Nephron progenitor cell (in vitro differentiated cells): ENCODE data around the gene CBL.
"Not testable (repeated sequence)": the region's sequence is repeated elsewhere in the genome, so short reads cannot be mapped to it uniquely, and the experiment has no call there.

Experiments used
- DNase-seq: peaks from one replicate; pipeline ENCODE4 v3.0.0; 2021
- H3K27ac Mint-ChIP-seq: 2 replicates; pipeline ENCODE4 v1.8.0; 2021; ENCODE audit warnings: mild to moderate bottlenecking, moderate library complexity, mixed read lengths
- H3K27me3 Mint-ChIP-seq: 2 replicates; pipeline ENCODE4 v1.8.0; 2021; ENCODE audit warnings: mild to moderate bottlenecking, low read depth, mixed read lengths; ENCODE audit not compliant: poor library complexity
- H3K36me3 Mint-ChIP-seq: 2 replicates; pipeline ENCODE4 v1.8.0; 2021; ENCODE audit warnings: low read depth, mixed read lengths
- H3K4me1 Mint-ChIP-seq: 2 replicates; pipeline ENCODE4 v1.8.0; 2021; ENCODE audit warnings: mixed read lengths
- H3K4me3 Mint-ChIP-seq: 2 replicates; pipeline ENCODE4 v1.8.0; 2021; ENCODE audit warnings: mild to moderate bottlenecking, moderate library complexity, mixed read lengths
- H3K9me3 Mint-ChIP-seq: 2 replicates; pipeline ENCODE4 v1.8.0; 2021; ENCODE audit warnings: mild to moderate bottlenecking, moderate library complexity, mixed read lengths
- CTCF ChIP-seq: fragments of 200-600 bp; sonication (generic); IDR thresholded peaks from 2 replicates; pipeline ENCODE4 v1.5.0; 2021; ENCODE audit warnings: antibody characterized with exemption

CBL gene

GRCh38 chr11:119180729-119181676, 25.1 kb upstream of the CBL start:
- H3K27ac Mint-ChIP-seq, result no peak overlapping the region
- peaks cover 5% of the 10 kb centered on the region for H3K27me3 Mint-ChIP-seq
- H3K4me1 Mint-ChIP-seq, result peaks cover 16% of the 10 kb centered on the region
- no peak overlapping the region for H3K4me3 Mint-ChIP-seq
- H3K9me3 Mint-ChIP-seq, result no peaks in the 10 kb centered on the region
- no peak for TF ChIP-seq CTCF
- no peak for DNase-seq
- H3K36me3 Mint-ChIP-seq, result peaks cover 22% of the 10 kb centered on the region

GRCh38 chr11:119181677-119182412, 24.3 kb upstream of the CBL start:
- H3K9me3 Mint-ChIP-seq, result no peaks in the 10 kb centered on the region
- peaks cover 21% of the 10 kb centered on the region for H3K4me1 Mint-ChIP-seq
- H3K36me3 Mint-ChIP-seq, result peaks cover 22% of the 10 kb centered on the region
- H3K27ac Mint-ChIP-seq, result no peak overlapping the region
- DNase-seq, result no peak
- H3K27me3 Mint-ChIP-seq, result peaks cover 5% of the 10 kb centered on the region
- no peak for TF ChIP-seq CTCF
- no peak overlapping the region for H3K4me3 Mint-ChIP-seq

GRCh38 chr11:119184399-119184798, 21.7 kb upstream of the CBL start:
- Mint-ChIP-seq H3K27me3 (peaks cover 13% of the 10 kb centered on the region), H3K4me1 (peaks cover 20% of the 10 kb centered on the region), H3K27ac (peak overlapping the region; percentile 39), H3K36me3 (peaks cover 20% of the 10 kb centered on the region)
- DNase-seq, H3K9me3 Mint-ChIP-seq, H3K4me3 Mint-ChIP-seq: not testable (repeated sequence)

- Mint-ChIP-seq H3K27ac (no peak overlapping the region), H3K36me3 (peaks cover 13% of the 10 kb centered on the region), H3K27me3 (peaks cover 15% of the 10 kb centered on the region), H3K4me3 (no peak overlapping the region), H3K9me3 (no peaks in the 10 kb centered on the region), H3K4me1 (peaks cover 36% of the 10 kb centered on the region)
- no peak for DNase-seq
- no peak for TF ChIP-seq CTCF
Observed at GRCh38 chr11:119185981-119186634, 20.0 kb upstream of the CBL start.

GRCh38 chr11:119187123-119187892, 18.8 kb upstream of the CBL start:
- Mint-ChIP-seq H3K36me3 (peaks cover 12% of the 10 kb centered on the region), H3K4me3 (no peak overlapping the region), H3K9me3 (no peaks in the 10 kb centered on the region), H3K27me3 (peaks cover 15% of the 10 kb centered on the region), H3K27ac (no peak overlapping the region), H3K4me1 (peaks cover 36% of the 10 kb centered on the region)
- no peak for DNase-seq
- no peak for TF ChIP-seq CTCF
